ENCODE results near the gene PHOX2A. TPM values are rescaled to one million over a fixed set of nuclear protein-coding genes. Genes with fewer than 3 reads are reported as not detected.
"Not testable (repeated sequence)": the region's sequence is repeated elsewhere in the genome, so short reads cannot be mapped to it uniquely, and the experiment has no call there.

PHOX2A gene
- total RNA-seq, 1 experiment from 2014 or later = not detected

DNA sequence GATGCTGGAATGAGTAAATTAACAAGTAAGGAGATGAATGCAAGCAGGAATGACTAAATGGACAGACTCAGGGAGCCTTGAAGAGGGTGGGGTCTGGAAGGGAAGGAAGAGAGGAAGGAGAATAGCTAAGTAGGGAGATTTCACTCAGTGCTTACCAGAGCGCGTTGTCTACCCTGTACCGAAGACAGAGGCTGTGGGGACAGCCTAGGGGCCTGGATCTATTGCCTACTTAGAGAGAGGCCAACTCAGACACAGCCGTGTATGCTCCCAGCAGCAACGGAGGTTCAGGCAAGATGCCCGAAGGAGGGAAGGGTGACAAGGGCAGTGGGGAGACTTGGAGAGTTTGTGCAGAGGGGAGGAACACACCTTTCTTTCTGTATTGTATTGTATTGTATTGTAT lies 27.3 kb downstream of the PHOX2A start, which contains the start of gene FOLR2:
TSS of gene FOLR2 (plus strand) at position 157 of the 400 bp plus-strand sequence. CDS start 1,791 bp downstream, outside the sequence.
- CTCF ChIA-PET = no interaction called here

DNA sequence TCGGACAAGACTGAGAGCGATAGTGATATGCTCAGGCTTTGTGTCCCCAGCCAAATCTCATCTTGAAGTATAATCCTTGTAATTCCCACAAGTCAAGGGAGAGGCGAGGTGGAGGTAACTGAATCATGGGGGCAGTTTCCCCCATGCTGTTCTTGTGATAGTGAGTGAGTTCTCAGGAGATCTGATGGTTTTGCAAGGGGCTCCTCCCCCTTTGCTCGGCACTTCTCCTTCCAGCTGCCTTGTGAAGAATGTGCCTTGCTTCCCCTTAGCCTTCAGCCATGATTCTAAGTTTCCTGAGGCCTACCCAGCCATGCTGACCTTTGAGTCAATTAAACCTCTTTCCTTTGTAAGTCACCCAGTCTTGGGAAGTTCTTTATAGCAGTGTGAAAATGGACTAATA lies 34.9 kb downstream of the PHOX2A start:
- H4K20me1 ChIP-seq (ENCODE audit: low read length) = no peaks in the 10 kb centered on the region
- no peak overlapping the region for H2AFZ ChIP-seq (ENCODE audit: low read length)
- ATAC-seq = no peak
- no peak overlapping the region for H3K27ac ChIP-seq (ENCODE audit: low read length)
- H3K9me2 ChIP-seq (replicated peaks; ENCODE audit: low read length) = no peaks in the 10 kb centered on the region
- no peak overlapping the region for H3K9ac ChIP-seq (ENCODE audit: low read length)
- POLR2A ChIA-PET (ENCODE audit: unreplicated experiment) = no interaction called here
- no peak overlapping the region for H3K4me3 ChIP-seq (ENCODE audit: low read length)
- intact Hi-C loops (cut with micrococcal nuclease) = no loop called here
- CTCF ChIA-PET = no interaction called here
- no peaks in the 10 kb centered on the region for H3K79me2 ChIP-seq (ENCODE audit: low read length)
- H3K9me3 ChIP-seq (ENCODE audit: low read length) = no peaks in the 10 kb centered on the region
- DNase-seq = no peak
- no peaks in the 10 kb centered on the region for H3F3A ChIP-seq (ENCODE audit: low read length, unreplicated experiment)
- peaks cover 7% of the 10 kb centered on the region; the same call in 1 of the 2 replicates for H3K27me3 ChIP-seq (ENCODE audit: low read length)
- BruUV-seq (replicated peaks) = no TSS peak
- TF ChIP-seq EZH2 (IDR thresholded peaks at IDR 0.05; ENCODE audit: low read length, unreplicated experiment) (no peak), CTCF (conservative IDR thresholded peaks at IDR 0.05; ENCODE audit: low read depth, low read length) (no peak), EZH2phosphoT487 (IDR thresholded peaks at IDR 0.05; ENCODE audit: borderline replicate concordance, low read length) (no peak)
- no peaks in the 10 kb centered on the region for H3K4me1 ChIP-seq (ENCODE audit: insufficient read depth, low read length)
- no peaks in the 10 kb centered on the region for H3K36me3 ChIP-seq (ENCODE audit: low read depth, low read length)
- no peak overlapping the region for H3K4me2 ChIP-seq (ENCODE audit: low read length)

More for the DNA sequence above, 27.3 kb downstream of the PHOX2A start, which contains the start of gene FOLR2:
- H3K9me2 ChIP-seq (replicated peaks; ENCODE audit: low read length) = peaks cover 3% of the 10 kb centered on the region; the same call in 1 of the 2 replicates
- no peak within 1 kb of the TSS for H3K9ac ChIP-seq (ENCODE audit: low read length)
- TF ChIP-seq CTCF (conservative IDR thresholded peaks at IDR 0.05; ENCODE audit: low read depth, low read length) (no peak), EZH2phosphoT487 (IDR thresholded peaks at IDR 0.05; ENCODE audit: borderline replicate concordance, low read length) (no peak), EZH2 (IDR thresholded peaks at IDR 0.05; ENCODE audit: low read length, unreplicated experiment) (no peak)
- POLR2A ChIA-PET (ENCODE audit: unreplicated experiment) = interaction anchor here (0.6 kb wide), 1 partner anchor 208 kb away, joined by 3 read pairs; no protein-coding TSS in a partner anchor
- H3K27me3 ChIP-seq (ENCODE audit: low read length) = peaks cover 38% of the 10 kb centered on the region
- H3K36me3 ChIP-seq (ENCODE audit: low read depth, low read length) = no peaks in the 10 kb centered on the region
- no peak within 1 kb of the TSS for H2AFZ ChIP-seq (ENCODE audit: low read length)
- no peaks in the 10 kb centered on the region for H3K9me3 ChIP-seq (ENCODE audit: low read length)
- H4K20me1 ChIP-seq (ENCODE audit: low read length) = no peaks in the 10 kb centered on the region
- H3K4me2 ChIP-seq (ENCODE audit: low read length) = no peak within 1 kb of the TSS
- no peaks in the 10 kb centered on the region for H3K4me1 ChIP-seq (ENCODE audit: insufficient read depth, low read length)
- no peaks in the 10 kb centered on the region for H3K79me2 ChIP-seq (ENCODE audit: low read length)
- intact Hi-C loops (cut with micrococcal nuclease) = no loop called here
- no peak within 1 kb of the TSS for H3K27ac ChIP-seq (ENCODE audit: low read length)
- H3K4me3 ChIP-seq (ENCODE audit: low read length) = no peak within 1 kb of the TSS
- DNase-seq (no peak), ATAC-seq (no peak)
- H3F3A ChIP-seq (ENCODE audit: low read length, unreplicated experiment) = no peaks in the 10 kb centered on the region
- BruUV-seq (replicated peaks) = no TSS peak

DNA sequence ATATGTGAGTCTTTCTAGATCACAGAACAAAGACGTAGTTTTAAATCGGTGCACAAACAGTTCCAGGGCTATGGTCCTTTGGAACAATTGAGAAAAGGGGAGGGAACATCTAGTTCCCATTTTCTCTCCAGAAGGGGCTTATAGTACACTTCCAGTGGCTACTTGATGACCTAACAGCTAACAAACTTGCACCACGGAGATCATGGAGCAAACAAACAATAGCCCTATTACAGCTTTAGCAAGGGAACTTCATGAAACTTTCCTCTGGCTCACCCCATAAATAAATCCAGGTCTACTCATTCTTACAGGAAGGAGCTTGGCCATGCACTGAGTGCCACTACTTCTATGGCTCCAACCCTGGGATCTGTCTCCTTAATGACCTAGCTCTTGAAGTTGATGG lies 35.7 kb downstream of the PHOX2A start:
- POLR2A ChIA-PET (ENCODE audit: unreplicated experiment) = no interaction called here
- no peak for ATAC-seq

GRCh38 chr11:72206794-72207193 lies 37.2 kb downstream of the PHOX2A start:
- CTCF ChIA-PET = not testable (repeated sequence)

More for the DNA sequence above, 35.7 kb downstream of the PHOX2A start:
- Histone ChIP-seq H3K9me2 (replicated peaks; ENCODE audit: low read length) (no peaks in the 10 kb centered on the region), H2AFZ (ENCODE audit: low read length) (no peak overlapping the region), H3K36me3 (ENCODE audit: low read depth, low read length) (no peaks in the 10 kb centered on the region), H3K27ac (ENCODE audit: low read length) (no peak overlapping the region), H3K79me2 (ENCODE audit: low read length) (no peaks in the 10 kb centered on the region), H3K9me3 (ENCODE audit: low read length) (no peaks in the 10 kb centered on the region), H3K9ac (ENCODE audit: low read length) (no peak overlapping the region), H3F3A (ENCODE audit: low read length, unreplicated experiment) (no peaks in the 10 kb centered on the region), H3K4me3 (ENCODE audit: low read length) (no peak overlapping the region), H3K27me3 (ENCODE audit: low read length) (peaks cover 5% of the 10 kb centered on the region; the same call in 1 of the 2 replicates), H3K4me1 (ENCODE audit: insufficient read depth, low read length) (no peaks in the 10 kb centered on the region), H4K20me1 (ENCODE audit: low read length) (no peaks in the 10 kb centered on the region), H3K4me2 (ENCODE audit: low read length) (no peak overlapping the region)
- intact Hi-C loops (cut with micrococcal nuclease) = no loop called here
- no peak for TF ChIP-seq EZH2 (IDR thresholded peaks at IDR 0.05; ENCODE audit: low read length, unreplicated experiment)
- no TSS peak for BruUV-seq (replicated peaks)
- DNase-seq = no peak
- CTCF ChIA-PET = no interaction called here

More at GRCh38 chr11:72206794-72207193, 37.2 kb downstream of the PHOX2A start:
- intact Hi-C loops (cut with micrococcal nuclease); H3K79me2 ChIP-seq (ENCODE audit: low read length); H3F3A ChIP-seq (ENCODE audit: low read length, unreplicated experiment); H2AFZ ChIP-seq (ENCODE audit: low read length); H3K27me3 ChIP-seq (ENCODE audit: low read length); H3K4me3 ChIP-seq (ENCODE audit: low read length); H4K20me1 ChIP-seq (ENCODE audit: low read length); H3K4me2 ChIP-seq (ENCODE audit: low read length); H3K36me3 ChIP-seq (ENCODE audit: low read depth, low read length); POLR2A ChIA-PET (ENCODE audit: unreplicated experiment); DNase-seq; H3K9ac ChIP-seq (ENCODE audit: low read length); H3K9me2 ChIP-seq (replicated peaks; ENCODE audit: low read length); ATAC-seq; H3K9me3 ChIP-seq (ENCODE audit: low read length); H3K27ac ChIP-seq (ENCODE audit: low read length); BruUV-seq (replicated peaks); H3K4me1 ChIP-seq (ENCODE audit: insufficient read depth, low read length): not testable (repeated sequence)
